DMS 273 treated with DMSO at 0.1 percent for 48 hours (cell line): ENCODE data around the gene BCAS3.
"Not testable (repeated sequence)": the region's sequence is repeated elsewhere in the genome, so short reads cannot be mapped to it uniquely, and the experiment has no call there.

ENCODE experiments used
- DNase-seq: peaks from one replicate; lab custom pipeline; 2025; lab: John Stamatoyannopoulos, UW

The BCAS3 gene

GRCh38 chr17:60798576-60798975 lies 120.9 kb downstream of the BCAS3 start:
- DNase-seq = no peak

- no peak for DNase-seq
Measured at GRCh38 chr17:60802377-60802776, 124.7 kb downstream of the BCAS3 start.

GRCh38 chr17:60803059-60803458 lies 125.4 kb downstream of the BCAS3 start:
- no peak for DNase-seq

GRCh38 chr17:60804831-60805230 lies 127.2 kb downstream of the BCAS3 start:
- no peak for DNase-seq

GRCh38 chr17:60809421-60809820 lies 131.8 kb downstream of the BCAS3 start:
- no peak for DNase-seq

- not testable (repeated sequence) for DNase-seq
Measured at GRCh38 chr17:60814941-60815340, 137.3 kb downstream of the BCAS3 start.

GRCh38 chr17:60817192-60817591 lies 139.5 kb downstream of the BCAS3 start:
- DNase-seq = no peak

GRCh38 chr17:60819447-60820130 lies 141.9 kb downstream of the BCAS3 start:
- no peak for DNase-seq

- no peak for DNase-seq
Measured at GRCh38 chr17:60823515-60823914, 145.9 kb downstream of the BCAS3 start.

- DNase-seq = no peak
Measured at GRCh38 chr17:60825351-60825750, 147.7 kb downstream of the BCAS3 start.

- DNase-seq = no peak
Measured at GRCh38 chr17:60827943-60828342, 150.3 kb downstream of the BCAS3 start.

- DNase-seq = no peak
Measured at GRCh38 chr17:60832151-60832585, 154.5 kb downstream of the BCAS3 start.

- no peak for DNase-seq
Measured at GRCh38 chr17:60832631-60833030, 155.0 kb downstream of the BCAS3 start.

- DNase-seq = no peak
Measured at GRCh38 chr17:60840456-60840855, 162.8 kb downstream of the BCAS3 start.

- DNase-seq = no peak
Measured at GRCh38 chr17:60845012-60845411, 167.4 kb downstream of the BCAS3 start.

- no peak for DNase-seq
Measured at GRCh38 chr17:60846175-60846574, 168.5 kb downstream of the BCAS3 start.

- no peak for DNase-seq
Measured at GRCh38 chr17:60851181-60851580, 173.5 kb downstream of the BCAS3 start.

GRCh38 chr17:60857556-60858080 lies 180.0 kb downstream of the BCAS3 start:
- no peak for DNase-seq

GRCh38 chr17:60862482-60862881 lies 184.8 kb downstream of the BCAS3 start:
- no peak for DNase-seq

GRCh38 chr17:60863892-60864707 lies 186.4 kb downstream of the BCAS3 start:
- DNase-seq = no peak

- DNase-seq = no peak
Measured at GRCh38 chr17:60864708-60865005, 187.0 kb downstream of the BCAS3 start.

GRCh38 chr17:60874772-60875171 lies 197.1 kb downstream of the BCAS3 start:
- no peak for DNase-seq
